ENCODE measurements around the gene KIAA1549. TPM values are rescaled to one million over a fixed set of nuclear protein-coding genes. Genes with fewer than 3 reads are reported as not detected.

KIAA1549 gene
- total and polyA plus RNA-seq, 9 of the 15 experiments (the other 6 are each of a cell fraction or from before 2014, with no cell fraction given), result 0.01 to 0.29 (median 0.07) TPM

- TF ChIP-seq PHF8 (IDR thresholded peaks at IDR 0.05; ENCODE audit: borderline replicate concordance, low read length), result no peak
- TF ChIP-seq EHMT2 (IDR thresholded peaks at IDR 0.05), result no peak
- peak; percentile 1; the same call in 1 of the 2 replicates for TF ChIP-seq MAFF (IDR thresholded peaks at IDR 0.05; ENCODE audit: low read length)
- TF ChIP-seq KAT7 (CRISPR knock-in tag; IDR thresholded peaks at IDR 0.05; ENCODE audit: borderline replicate concordance), result no peak
- no peak for TF ChIP-seq ZNF449 (CRISPR knock-in tag; IDR thresholded peaks at IDR 0.05)
- no peak for TF ChIP-seq LCOR (CRISPR knock-in tag; IDR thresholded peaks at IDR 0.05)
- TF ChIP-seq ZBTB7A (IDR thresholded peaks at IDR 0.05; ENCODE audit: borderline replicate concordance, control insufficient read depth, low read depth, low read length), result no peak
- no peak for TF ChIP-seq TARDBP (IDR thresholded peaks at IDR 0.05)
- TF ChIP-seq HIVEP1 (CRISPR knock-in tag; IDR thresholded peaks at IDR 0.05), result no peak
- TF ChIP-seq RBBP5 (IDR thresholded peaks at IDR 0.05; ENCODE audit: borderline replicate concordance, insufficient read depth, low read length, poor library complexity, severe bottlenecking), result no peak
- no peak for TF ChIP-seq ATF6 (CRISPR knock-in tag; IDR thresholded peaks at IDR 0.05)
- no peak for TF ChIP-seq ZFX (CRISPR knock-in tag; IDR thresholded peaks at IDR 0.05)
- no peak for TF ChIP-seq ZNF551 (CRISPR knock-in tag; IDR thresholded peaks at IDR 0.05)
- no peak for TF ChIP-seq CREB3 (tag; conservative IDR thresholded peaks at IDR 0.05; ENCODE audit: low read depth)
- no peak for TF ChIP-seq TAF7 (tag; IDR thresholded peaks at IDR 0.05)
- TF ChIP-seq SREBF1 (IDR thresholded peaks at IDR 0.05; ENCODE audit: borderline replicate concordance, low read depth, low read length), result no peak
- TF ChIP-seq ZNF224 (CRISPR knock-in tag; IDR thresholded peaks at IDR 0.05), result no peak
- no peak for TF ChIP-seq SP2 (IDR thresholded peaks at IDR 0.05; ENCODE audit: extremely low read depth, low read depth, low read length, poor library complexity, severe bottlenecking)
- TF ChIP-seq POLR2AphosphoS2 (IDR thresholded peaks at IDR 0.05; ENCODE audit: low read length), result no peak
- peak; percentile 35; the same call in 1 of the 2 replicates for TF ChIP-seq PKNOX1 (IDR thresholded peaks at IDR 0.05)
- peak; percentile 43; the same call in 1 of the 2 replicates for TF ChIP-seq JUND (IDR thresholded peaks at IDR 0.05; ENCODE audit: borderline replicate concordance, low read depth, low read length)
- no peak for TF ChIP-seq JUND (tag; IDR thresholded peaks at IDR 0.05; ENCODE audit: borderline replicate concordance, low read depth, low read length)
- TF ChIP-seq ERF (CRISPR knock-in tag; IDR thresholded peaks at IDR 0.05), result no peak
- peak; percentile 51; the same call in 1 of the 2 replicates for TF ChIP-seq SOX6 (IDR thresholded peaks at IDR 0.05)
Measured at GRCh38 chr7:138886501-138886917, 94.7 kb downstream of the KIAA1549 start (continued).
